22Rv1 (cell line): Measurements from ENCODE around the gene NCS1.
"Not testable (repeated sequence)": the region's sequence is repeated elsewhere in the genome, so short reads cannot be mapped to it uniquely, and the experiment has no call there.

ENCODE experiments used
- H3K27ac ChIP-seq: fragments of 450-650 bp; 2 replicates; pipeline ENCODE4 v1.5.1; 2017
- ZFX ChIP-seq: fragments of 450-650 bp; IDR thresholded peaks from 2 replicates; pipeline ENCODE4 v1.6.1; 2017; ENCODE audit warnings: antibody characterized with exemption, borderline replicate concordance
- TF ChIP-seq, protein P1 (sequence below): fragments of 450-650 bp; IDR thresholded peaks from 2 replicates; pipeline ENCODE4 v1.5.1; 2017; ENCODE audit warnings: mild to moderate bottlenecking

Gene NCS1

DNA sequence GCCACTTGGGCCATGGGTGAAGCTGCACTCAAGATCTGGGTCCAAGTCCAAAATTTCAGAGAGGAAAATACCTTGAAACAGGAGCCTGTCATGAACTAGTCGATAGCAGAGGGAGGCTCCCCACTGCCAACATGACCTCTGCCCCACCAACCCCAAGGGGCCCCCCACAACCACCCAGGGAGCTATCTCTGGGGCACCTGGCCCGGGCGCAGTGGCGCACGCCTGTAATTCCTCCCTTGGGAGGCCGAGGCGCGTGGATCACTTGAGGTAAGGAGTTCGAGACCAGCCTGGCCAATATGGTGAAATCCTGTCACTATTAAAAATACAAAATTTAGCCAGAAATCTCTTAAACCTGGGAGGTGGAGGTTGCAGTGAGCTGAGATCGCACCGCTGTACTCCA, 73.3 kb downstream of the NCS1 start:
- no peak overlapping the region for H3K27ac ChIP-seq
- no peak for TF ChIP-seq ZFX
- TF ChIP-seq, protein P1, sequence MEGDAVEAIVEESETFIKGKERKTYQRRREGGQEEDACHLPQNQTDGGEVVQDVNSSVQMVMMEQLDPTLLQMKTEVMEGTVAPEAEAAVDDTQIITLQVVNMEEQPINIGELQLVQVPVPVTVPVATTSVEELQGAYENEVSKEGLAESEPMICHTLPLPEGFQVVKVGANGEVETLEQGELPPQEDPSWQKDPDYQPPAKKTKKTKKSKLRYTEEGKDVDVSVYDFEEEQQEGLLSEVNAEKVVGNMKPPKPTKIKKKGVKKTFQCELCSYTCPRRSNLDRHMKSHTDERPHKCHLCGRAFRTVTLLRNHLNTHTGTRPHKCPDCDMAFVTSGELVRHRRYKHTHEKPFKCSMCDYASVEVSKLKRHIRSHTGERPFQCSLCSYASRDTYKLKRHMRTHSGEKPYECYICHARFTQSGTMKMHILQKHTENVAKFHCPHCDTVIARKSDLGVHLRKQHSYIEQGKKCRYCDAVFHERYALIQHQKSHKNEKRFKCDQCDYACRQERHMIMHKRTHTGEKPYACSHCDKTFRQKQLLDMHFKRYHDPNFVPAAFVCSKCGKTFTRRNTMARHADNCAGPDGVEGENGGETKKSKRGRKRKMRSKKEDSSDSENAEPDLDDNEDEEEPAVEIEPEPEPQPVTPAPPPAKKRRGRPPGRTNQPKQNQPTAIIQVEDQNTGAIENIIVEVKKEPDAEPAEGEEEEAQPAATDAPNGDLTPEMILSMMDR, result no peak

DNA sequence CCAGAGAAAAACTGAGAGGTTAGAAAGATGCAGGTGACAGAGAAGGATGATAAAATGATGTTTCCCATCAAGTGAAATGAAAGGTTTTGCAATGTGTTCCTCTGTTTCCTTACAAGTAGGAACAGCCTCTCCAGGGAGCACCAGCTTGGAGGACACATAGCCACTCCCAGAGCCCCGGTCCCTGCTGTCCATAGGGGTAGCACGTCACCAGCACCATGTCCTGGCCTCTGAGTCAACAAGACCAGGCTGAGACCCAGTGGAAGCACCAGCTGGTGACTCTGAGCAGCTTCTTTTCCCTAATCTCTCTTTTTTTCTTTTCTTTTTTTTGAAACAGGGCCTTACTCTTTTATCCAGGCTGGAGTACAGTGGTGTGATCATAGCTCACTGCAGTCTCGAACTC, 73.9 kb downstream of the NCS1 start:
- no peak overlapping the region for H3K27ac ChIP-seq
- TF ChIP-seq, protein P1, result no peak
- no peak for TF ChIP-seq ZFX

DNA sequence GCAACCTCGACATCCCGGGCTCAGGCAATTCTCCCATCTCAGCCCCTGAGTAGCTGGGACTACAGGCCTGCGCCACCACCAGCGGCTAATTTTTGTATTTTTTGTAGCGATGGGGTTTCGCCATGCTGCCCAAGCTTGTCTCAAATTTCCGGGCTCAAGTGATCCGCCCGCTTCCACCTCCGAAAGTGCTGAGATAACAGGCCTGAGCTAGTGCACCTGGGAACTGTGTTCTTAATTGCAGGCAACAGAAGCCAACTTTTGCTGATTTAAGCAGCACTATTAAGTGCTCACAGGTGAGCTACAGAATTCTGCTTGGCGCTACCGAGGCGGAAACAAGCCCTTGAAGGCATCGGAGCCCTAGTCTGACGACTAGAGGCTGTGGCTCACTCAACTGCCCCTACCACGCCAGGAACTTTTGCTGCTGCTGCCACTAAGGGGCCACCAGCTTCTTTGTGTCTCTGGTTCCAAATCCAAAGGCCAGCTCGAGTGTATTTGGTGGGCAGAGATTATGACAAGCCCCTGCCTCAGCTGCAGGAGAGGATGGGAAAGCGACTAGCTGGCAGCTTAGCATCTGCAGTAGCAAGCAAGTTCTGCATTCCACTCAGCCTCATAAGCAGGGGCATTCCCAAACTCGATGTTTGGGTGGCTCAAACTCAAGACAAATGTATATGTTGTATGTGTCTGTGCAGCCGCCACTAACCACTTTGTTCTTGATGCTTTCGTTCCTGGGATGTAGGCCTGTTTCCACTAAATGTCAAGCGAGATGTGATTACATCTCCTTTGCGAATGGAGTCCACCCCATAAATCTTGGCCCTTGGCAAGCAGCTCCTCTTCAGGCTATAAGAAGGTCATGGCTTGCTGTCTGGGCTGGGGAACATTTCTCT, 82.8 kb downstream of the NCS1 start:
- TF ChIP-seq ZFX, result no peak
- TF ChIP-seq, protein P1, result no peak

DNA sequence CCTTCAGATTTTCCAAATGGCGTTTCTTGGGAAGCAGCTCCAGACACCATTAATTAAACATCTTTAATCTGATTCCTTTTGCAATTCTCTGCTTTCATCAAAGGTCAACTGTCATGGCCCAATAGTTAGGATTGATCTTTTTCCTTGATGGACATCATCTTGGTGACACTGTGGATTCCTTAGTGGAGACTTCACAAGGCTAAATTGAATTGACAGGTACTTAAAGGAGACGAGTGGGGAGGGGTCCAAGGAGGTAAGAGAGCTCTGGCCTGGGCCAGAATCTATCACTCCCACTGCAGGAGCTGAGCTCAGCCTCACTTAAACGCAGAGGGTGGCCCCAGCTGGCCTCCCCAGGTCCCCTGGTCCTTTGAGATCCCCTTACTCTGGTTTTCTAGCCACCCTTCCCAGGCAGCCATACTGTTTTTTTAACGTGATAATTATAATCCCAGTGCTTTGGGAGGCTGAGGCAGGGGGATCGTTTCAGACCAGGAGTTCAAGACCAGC, 83.5 kb downstream of the NCS1 start:
- TF ChIP-seq, protein P1, result no peak
- TF ChIP-seq ZFX, result no peak
- no peak overlapping the region for H3K27ac ChIP-seq

More for the DNA sequence above, 82.8 kb downstream of the NCS1 start:
- no peak overlapping the region for H3K27ac ChIP-seq

DNA sequence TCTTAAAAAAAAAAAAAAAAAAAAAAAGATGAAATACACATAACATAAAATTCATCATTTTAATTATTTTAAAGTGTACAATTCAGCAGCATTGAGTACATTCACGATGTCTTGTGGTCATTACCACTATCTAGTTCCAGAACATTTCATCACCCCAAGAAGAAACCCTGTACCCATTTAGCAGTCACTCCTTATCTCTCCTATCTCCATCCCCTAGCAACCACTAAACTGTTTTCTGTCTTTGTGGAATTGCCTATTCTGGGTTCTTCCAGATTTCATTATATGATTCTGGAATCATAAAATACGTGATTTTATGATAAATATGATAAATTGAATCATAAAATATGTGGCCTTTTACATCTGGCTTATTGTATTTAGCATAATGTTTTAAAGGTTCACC, 84.4 kb downstream of the NCS1 start:
- no peak overlapping the region for H3K27ac ChIP-seq
- TF ChIP-seq, protein P1, result no peak
- no peak for TF ChIP-seq ZFX

DNA sequence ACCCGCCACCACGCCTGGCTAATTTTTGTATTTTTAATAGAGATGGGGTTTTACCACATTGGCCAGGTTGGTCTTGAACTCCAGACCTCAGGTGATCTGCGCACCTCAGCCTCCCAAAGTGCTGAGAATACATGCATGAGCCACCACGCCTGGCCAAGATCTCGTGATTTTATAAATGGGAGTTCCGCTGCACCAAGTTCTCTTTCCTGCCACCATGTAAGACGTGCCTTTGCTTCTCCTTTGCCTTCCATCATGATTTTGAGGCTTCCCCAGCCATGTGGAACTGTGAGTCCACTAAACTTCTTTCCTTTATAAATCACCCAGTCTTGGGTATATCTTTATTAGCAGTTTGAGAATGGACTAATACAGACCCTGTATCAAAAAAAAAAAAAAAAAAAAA, 85.9 kb downstream of the NCS1 start:
- H3K27ac ChIP-seq, result not testable (repeated sequence)

DNA sequence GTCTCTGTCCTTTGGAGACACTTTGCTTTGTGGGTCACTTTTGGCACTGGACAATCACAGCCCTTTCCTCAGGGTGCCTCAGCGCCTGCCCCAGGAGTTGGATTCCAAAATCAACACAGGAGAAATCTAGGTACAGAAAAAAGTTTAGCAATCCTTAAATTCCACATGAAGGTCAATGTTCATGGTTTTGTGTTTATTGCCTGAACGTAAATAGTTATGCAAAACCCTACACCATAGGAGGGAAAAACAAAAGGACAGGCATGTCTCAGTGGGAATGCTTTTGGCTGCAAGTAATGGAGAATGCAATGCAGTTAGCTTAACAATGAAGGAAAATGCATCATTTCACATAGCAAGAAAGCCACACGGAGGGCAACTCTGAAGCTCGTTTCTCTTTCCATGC, 86.8 kb downstream of the NCS1 start:
- no peak overlapping the region for H3K27ac ChIP-seq

More for the DNA sequence above, 86.8 kb downstream of the NCS1 start:
- TF ChIP-seq, protein P1, result no peak
- no peak for TF ChIP-seq ZFX
